HG02884 (cell line): Measurements from ENCODE around the gene DYNC2H1.
"Not testable (repeated sequence)": the region's sequence is repeated elsewhere in the genome, so short reads cannot be mapped to it uniquely, and the experiment has no call there.

Experiments
- ATAC-seq: cut with Tn5 transposase; IDR thresholded peaks from one replicate; pipeline ENCODE4 v1.9.1; 2021; ENCODE audit warnings: mild to moderate bottlenecking, moderate library complexity; ENCODE audit not compliant: unreplicated experiment

Gene DYNC2H1

GRCh38 chr11:103112364-103112763, 3.1 kb downstream of the DYNC2H1 start:
- ATAC-seq, result no peak

DNA sequence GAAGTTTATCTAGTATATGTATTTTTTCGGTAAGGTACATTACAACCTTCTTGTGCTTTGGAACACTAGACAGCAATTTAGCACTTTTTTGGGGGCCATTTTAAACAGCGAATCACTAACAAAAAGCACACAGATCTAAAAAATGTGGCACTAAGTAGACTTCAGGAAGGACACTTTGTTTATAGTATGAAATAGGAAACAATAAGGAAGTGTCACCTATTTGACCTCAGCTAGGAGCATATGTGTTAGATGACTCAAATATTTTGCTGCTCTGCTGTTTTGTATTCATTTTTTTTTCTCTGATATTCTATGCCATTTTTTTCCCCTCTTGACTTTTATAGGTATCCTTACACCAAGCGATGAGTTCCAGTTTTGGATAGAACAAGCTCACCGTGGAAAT, 5.6 kb downstream of the DYNC2H1 start:
- ATAC-seq, result no peak

GRCh38 chr11:103125462-103125861, 16.2 kb downstream of the DYNC2H1 start:
- no peak for ATAC-seq

- not testable (repeated sequence) for ATAC-seq
Measured at GRCh38 chr11:103141986-103142385, 32.8 kb downstream of the DYNC2H1 start.

GRCh38 chr11:103147627-103148026, 38.4 kb downstream of the DYNC2H1 start:
- ATAC-seq, result no peak

DNA sequence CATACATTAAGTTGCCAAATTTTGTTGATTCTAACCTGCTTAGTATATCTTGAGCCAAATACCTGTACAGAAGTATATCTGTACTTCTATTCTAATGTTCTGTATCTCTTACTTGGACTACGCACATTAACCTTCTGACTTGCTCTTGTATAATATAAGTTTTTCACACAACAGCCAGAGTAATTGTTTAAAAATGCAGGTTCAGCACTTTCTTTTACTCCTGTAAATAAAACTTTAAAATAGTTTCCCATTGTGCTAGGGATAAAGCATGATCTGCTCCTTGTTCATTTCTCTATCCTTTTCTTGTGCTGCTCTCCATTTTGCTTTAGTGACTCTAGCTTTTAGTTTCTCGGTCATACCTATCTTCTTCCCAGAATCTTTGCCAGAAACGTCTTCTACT, 48.3 kb downstream of the DYNC2H1 start:
- no peak for ATAC-seq

DNA sequence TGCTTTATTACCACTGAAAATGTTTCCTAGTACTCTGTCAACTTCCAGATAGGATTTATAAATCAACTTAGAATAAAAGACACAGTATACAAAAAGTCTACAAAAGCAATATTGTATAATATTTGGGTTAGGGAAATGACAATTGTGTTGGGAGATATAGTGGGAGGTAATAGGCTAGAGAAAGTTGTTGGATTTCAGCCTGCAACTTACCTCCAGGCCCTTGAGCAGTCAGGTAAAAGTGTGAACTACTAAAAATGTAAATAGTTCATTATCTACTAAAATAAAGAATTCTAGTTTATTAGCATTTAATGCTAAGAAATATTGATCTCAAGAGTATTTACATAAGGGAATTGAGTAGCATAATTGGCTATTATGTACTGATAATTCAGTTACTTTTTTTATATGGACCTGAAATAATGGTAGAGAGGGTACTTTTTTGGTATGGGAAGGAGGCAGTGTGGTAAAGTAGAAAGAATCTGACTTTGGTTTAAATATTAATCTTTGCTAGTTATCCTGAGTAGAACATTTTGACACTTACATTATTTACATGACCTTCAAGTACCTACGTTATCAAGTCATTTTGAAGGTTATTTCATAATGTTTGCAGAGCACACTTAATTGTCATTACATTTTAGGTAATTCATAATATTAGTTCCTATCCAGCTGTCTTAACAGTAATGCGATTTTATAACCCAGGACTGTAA, 55.0 kb downstream of the DYNC2H1 start:
- no peak for ATAC-seq

- ATAC-seq, result no peak
Measured at GRCh38 chr11:103167166-103167565, 57.9 kb downstream of the DYNC2H1 start.

GRCh38 chr11:103170865-103171264, 61.6 kb downstream of the DYNC2H1 start:
- ATAC-seq, result no peak

GRCh38 chr11:103175461-103176129, 66.4 kb downstream of the DYNC2H1 start:
- no peak for ATAC-seq

DNA sequence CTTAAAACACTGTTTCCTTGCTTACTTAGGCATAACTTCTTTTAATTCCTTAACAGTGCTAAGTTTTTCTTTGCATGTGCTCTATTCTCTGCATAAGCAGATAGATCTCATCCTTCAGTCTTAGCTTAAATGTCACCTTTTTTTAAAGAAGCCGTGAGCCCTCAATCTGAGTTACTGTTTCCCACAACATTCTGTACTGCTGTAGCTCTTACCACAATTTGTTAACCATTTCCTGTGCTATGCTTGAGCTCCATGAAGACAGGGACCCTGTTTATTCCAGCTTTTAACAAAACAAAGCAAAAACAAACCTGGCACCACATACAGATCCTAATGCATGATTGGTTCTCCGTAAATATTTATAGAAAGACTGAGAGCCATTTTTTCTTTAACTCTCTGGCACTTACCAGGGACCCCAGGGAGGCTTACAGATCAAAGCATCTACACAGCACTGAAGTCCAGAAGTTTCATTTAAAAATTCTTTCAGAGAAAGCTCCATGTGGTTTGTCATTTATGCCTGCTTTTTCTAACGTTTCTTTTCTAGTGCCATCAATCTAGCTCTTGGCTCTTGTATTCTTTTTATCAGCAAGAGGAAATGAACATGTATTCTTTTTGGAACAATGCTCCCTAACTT, 74.9 kb downstream of the DYNC2H1 start:
- ATAC-seq, result no peak

DNA sequence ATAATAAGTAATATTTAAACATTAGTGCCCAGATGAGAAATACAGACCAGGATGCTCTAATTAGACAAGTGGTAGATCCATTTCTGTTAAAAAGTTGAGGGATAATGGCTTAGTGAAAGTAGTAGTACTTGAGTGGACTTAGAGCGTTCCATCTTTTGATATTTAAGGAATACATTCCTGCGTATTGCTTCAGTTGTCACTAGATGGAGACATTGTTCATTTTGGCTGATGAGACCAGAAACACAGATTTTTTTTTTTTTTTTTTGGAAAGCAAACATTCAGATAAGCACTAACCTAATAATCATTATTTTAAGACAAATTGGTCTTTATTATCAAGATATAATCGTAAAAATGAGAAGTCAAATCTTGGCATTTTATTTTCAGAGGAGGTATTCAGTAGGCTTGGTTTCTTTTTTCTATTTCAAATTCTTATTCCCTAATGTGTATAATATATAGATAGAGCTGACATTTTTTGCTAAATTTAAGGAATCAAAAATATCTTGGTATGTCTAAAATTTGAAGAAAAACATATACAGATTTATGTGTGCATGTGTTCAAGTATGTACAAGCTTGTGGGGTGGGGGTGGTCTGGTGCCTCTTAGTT, 92.9 kb downstream of the DYNC2H1 start:
- no peak for ATAC-seq

DNA sequence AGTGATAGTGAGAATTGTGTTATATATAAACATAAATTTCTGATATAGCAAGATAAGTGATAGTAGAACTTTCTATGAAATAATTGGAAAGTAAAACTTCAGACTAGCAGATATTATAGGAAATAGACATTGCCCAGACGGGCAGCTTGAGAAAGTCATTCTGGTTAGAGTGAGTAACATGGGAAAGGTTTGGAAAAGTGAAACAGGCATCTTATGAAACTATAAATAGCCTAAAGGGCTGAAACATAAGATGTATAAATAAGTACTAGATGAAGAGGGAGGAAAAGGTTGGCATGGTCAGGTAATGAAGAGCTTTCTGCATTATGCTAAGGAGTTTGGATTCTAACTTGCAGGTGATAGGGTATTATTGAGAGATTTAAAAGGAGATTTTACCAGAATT, 101.3 kb downstream of the DYNC2H1 start:
- ATAC-seq, result no peak

- no peak for ATAC-seq
Measured at GRCh38 chr11:103215812-103216211, 106.6 kb downstream of the DYNC2H1 start.

DNA sequence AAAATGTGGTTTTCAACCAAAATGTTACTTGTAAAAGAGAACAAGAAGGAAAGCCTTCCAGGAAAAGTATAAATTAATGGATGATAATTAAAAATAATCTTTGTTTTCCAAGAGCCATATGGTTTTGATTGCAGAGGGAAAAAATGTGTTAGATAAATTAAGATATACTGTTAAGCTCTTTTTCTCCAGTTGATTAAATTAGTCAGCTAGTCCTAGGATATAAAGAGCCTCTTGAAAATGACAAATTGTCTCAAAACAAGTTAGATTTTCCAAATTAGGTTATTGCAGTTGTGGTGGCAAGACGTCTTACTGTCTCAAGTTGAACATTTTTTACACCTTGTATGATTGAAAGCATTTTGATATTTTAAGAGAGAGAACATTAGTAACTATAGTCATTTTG, 110.9 kb downstream of the DYNC2H1 start:
- no peak for ATAC-seq

DNA sequence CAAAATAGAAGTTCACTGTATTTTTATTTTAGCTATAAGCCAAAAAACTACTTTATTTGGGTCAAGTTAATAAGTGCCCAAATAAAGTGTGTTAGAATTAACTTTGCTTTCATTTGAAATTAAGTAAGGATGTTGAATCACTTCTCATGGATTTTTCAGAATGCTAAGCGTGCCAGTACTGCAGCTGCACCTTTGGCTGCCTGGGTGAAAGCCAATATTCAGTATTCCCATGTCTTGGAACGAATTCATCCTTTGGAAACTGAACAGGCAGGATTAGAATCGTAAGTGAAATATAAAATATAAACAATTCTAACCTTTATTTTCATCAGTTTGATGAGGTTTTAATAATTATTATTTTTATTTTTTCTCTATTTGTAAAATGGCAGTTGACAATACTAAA, 113.6 kb downstream of the DYNC2H1 start:
- ATAC-seq, result no peak

- ATAC-seq, result no peak
Measured at GRCh38 chr11:103228807-103229206, 119.6 kb downstream of the DYNC2H1 start.

DNA sequence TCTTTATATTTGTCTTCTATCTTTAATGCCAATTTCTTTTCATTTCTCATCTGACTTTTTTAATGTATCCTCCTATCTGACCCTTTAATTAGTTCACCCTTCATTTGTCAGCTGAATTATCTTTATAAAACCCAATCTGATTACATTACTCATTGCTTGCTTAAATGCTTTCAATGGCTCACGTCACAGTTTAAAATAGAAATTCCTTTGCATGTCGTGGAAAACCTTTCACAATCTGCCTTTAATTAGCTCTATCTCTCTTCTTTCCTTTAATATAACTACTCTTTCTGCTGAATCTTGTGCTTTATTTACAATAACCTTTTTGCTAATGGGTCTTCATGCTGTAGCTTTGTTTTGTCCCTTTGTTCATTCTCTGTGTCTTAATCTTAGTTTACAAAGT, 125.7 kb downstream of the DYNC2H1 start:
- no peak for ATAC-seq

DNA sequence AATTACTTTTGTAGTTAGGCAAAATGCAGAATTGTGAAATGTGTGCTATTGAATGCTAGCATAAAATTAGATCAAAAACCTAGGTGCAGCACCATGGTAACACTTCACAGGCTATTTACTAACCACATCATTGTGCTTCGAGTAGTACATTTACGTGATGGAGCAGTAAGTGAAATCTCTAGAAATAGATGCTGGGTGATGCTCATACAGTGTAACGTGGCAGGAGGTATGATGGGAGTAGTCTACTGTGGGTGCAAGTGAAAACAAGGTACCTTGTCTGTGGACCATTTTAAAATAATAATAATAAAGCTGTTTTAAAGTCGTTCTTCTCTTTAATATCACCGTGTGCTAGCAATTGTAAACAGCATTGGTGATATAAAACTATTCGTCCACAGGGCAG, 132.3 kb downstream of the DYNC2H1 start:
- no peak for ATAC-seq

DNA sequence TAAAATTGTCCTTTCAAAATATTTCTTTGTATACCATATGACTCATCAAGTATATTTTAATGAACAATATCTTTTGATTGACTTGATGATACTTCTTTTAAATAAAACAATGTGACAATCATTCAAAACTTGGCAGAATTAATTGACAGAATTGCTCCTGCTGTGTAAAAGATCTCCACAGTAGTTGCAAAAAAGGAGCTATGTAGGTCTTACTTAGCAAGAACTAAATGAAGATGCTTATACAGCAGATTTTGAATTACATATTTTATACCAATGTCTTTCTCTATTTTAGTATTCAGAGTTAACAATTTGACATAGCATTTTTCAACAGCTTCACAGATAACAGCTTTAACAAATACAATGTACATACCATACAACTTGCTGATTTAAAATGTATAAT, 144.9 kb downstream of the DYNC2H1 start:
- ATAC-seq, result no peak

GRCh38 chr11:103257360-103257759, 148.1 kb downstream of the DYNC2H1 start:
- ATAC-seq, result no peak
